Activated naive CD4-positive, alpha-beta T cell treated with anti-CD3 and anti-CD28 coated beads for 36 hours (primary cell): ENCODE data around the gene CDH24. TPM values are rescaled to one million over a fixed set of nuclear protein-coding genes. Genes with fewer than 3 reads are reported as not detected.

ENCODE experiments used
- total RNA-seq, 2 experiments: library from RNA; stranded (reverse); gene quantifications; one replicate each; pipeline ENCODE4 v1.2.3, GENCODE V29; 2021

CDH24 gene
- total RNA-seq, 2 experiments from 2014 or later, result 1.3 to 1.4 TPM

Other genes starting within 250 kb of the CDH24 start
- gene SLC7A7, start 242.1 kb downstream of the CDH24 start, total RNA-seq, result 1 to 10 TPM in 1 of 2 experiments, under 1 TPM in 1; 0.40 to 1.1 TPM
- gene MRPL52, start 227.6 kb downstream of the CDH24 start, total RNA-seq, result 100 to 1,000 TPM; 170 TPM
- 1 to 10 TPM; 1.3 to 2.1 TPM for gene MMP14, start 220.9 kb downstream of the CDH24 start, total RNA-seq
- 10 to 100 TPM; 71.9 to 75.2 TPM for gene LRP10, start 185.8 kb downstream of the CDH24 start, total RNA-seq
- under 1 TPM; 0.69 to 0.74 TPM for gene REM2, start 174.3 kb downstream of the CDH24 start, total RNA-seq
- 10 to 100 TPM; 53.5 to 61.2 TPM for gene RBM23, start 138.4 kb downstream of the CDH24 start, total RNA-seq
- gene PRMT5, start 128.1 kb downstream of the CDH24 start, total RNA-seq, result 10 to 100 TPM; 81.0 to 92.8 TPM
- 10 to 100 TPM; 97.1 to 97.3 TPM for gene HAUS4, start 100.4 kb downstream of the CDH24 start, total RNA-seq
- 1 to 10 TPM; 2.1 to 2.8 TPM for gene AJUBA, start 75.0 kb downstream of the CDH24 start, total RNA-seq
- gene C14orf93, start 47.4 kb downstream of the CDH24 start, total RNA-seq, result 1 to 10 TPM; 8.3 to 9.3 TPM
- 100 to 1,000 TPM; 120 to 125 TPM for gene PSMB5, start 22.6 kb downstream of the CDH24 start, total RNA-seq
- not detected for gene PSMB11, start 15.3 kb downstream of the CDH24 start, total RNA-seq
- gene ACIN1, start 37.6 kb upstream of the CDH24 start, total RNA-seq, result 100 to 1,000 TPM; 152 to 156 TPM
- gene C14orf119, start 38.0 kb upstream of the CDH24 start, total RNA-seq, result 10 to 100 TPM; 39.8 to 44.2 TPM
- gene CIROP, start 47.5 kb upstream of the CDH24 start, total RNA-seq, result not detected
- under 1 TPM; 0.37 to 0.43 TPM for gene CEBPE, start 61.7 kb upstream of the CDH24 start, total RNA-seq
- 1 to 10 TPM in 1 of 2 experiments, under 1 TPM in 1; 0.79 to 1.1 TPM for gene SLC7A8, start 126.1 kb upstream of the CDH24 start, total RNA-seq
- gene RNF212B, start 180.4 kb upstream of the CDH24 start, total RNA-seq, result not detected
- gene HOMEZ, start 228.6 kb upstream of the CDH24 start, total RNA-seq, result 1 to 10 TPM; 6.3 to 7.8 TPM
- gene PPP1R3E, start 245.3 kb upstream of the CDH24 start, total RNA-seq, result 10 to 100 TPM; 14.7 to 15.8 TPM
- 1 to 10 TPM in 1 of 2 experiments, under 1 TPM in 1; 0.60 to 1.5 TPM for gene BCL2L2, start 249.3 kb upstream of the CDH24 start, total RNA-seq